Panc1 (cell line): ENCODE data around the gene SCAMP3.

Experiments
- POLR2AphosphoS5 ChIP-seq: IDR thresholded peaks from 2 replicates; pipeline ENCODE4 v1.6.1; 2012; ENCODE audit warnings: mild to moderate bottlenecking, low read depth, low read length, moderate library complexity
- SIN3A ChIP-seq: IDR thresholded peaks from 2 replicates; pipeline ENCODE4 v1.6.1; 2012; ENCODE audit warnings: low read depth, mild to moderate bottlenecking, low read length, moderate library complexity, borderline replicate concordance; ENCODE audit not compliant: insufficient read depth
- TCF7L2 ChIP-seq: IDR thresholded peaks from 2 replicates; pipeline ENCODE4 v1.6.1; 2011; ENCODE audit warnings: mild to moderate bottlenecking, low read depth, low read length, inconsistent platforms
- TF ChIP-seq, protein P1 (sequence below): fragments of 450-650 bp; IDR thresholded peaks from 2 replicates; pipeline ENCODE4 v1.5.1; 2017; ENCODE audit warnings: mild to moderate bottlenecking

DNA sequence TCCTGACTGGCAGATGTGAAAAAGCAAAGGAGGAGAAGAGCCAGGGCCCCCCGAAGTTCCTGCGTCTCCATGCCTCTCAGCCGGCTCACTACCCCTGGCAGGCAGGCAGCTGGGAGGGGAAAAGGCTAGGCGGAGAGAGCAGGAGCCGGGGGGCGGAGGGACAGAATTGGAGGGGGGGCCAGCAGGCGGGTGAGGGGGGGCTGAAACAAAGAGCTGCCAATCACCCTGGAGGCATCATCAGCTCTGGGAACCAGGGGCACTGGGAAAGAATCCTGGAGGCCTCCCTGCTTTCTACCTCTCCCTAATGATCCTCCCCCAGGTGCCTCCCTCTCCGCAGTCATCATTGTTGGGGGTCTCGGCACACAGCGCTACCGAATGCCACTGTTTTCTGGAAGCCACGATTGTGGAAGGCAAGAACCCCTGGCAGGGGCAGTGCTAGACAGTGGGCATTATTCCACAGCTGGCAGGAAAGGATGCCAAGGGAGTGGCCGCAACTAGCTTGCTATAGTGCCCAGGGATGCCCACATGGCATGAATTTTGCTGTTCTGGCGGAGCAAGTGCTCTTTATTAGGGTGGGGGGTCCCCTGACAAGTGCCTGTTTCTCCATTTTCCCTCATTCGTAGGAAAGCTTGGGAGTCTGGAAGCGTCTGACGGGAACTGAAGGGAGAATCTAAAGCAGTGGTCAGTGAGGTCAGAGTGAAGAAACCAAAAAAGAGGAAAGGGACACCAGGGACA, 54.2 kb downstream of the SCAMP3 start, which contains the start of gene THBS3:
- TF ChIP-seq, protein P1, sequence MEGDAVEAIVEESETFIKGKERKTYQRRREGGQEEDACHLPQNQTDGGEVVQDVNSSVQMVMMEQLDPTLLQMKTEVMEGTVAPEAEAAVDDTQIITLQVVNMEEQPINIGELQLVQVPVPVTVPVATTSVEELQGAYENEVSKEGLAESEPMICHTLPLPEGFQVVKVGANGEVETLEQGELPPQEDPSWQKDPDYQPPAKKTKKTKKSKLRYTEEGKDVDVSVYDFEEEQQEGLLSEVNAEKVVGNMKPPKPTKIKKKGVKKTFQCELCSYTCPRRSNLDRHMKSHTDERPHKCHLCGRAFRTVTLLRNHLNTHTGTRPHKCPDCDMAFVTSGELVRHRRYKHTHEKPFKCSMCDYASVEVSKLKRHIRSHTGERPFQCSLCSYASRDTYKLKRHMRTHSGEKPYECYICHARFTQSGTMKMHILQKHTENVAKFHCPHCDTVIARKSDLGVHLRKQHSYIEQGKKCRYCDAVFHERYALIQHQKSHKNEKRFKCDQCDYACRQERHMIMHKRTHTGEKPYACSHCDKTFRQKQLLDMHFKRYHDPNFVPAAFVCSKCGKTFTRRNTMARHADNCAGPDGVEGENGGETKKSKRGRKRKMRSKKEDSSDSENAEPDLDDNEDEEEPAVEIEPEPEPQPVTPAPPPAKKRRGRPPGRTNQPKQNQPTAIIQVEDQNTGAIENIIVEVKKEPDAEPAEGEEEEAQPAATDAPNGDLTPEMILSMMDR: no peak
- TF ChIP-seq TCF7L2 (no peak), POLR2AphosphoS5 (no peak), SIN3A (no peak)
